Posterior cingulate gyrus (tissue), 11 donors: Measurements from ENCODE around the gene ASTN2.
A peak's percentile ranks its signal among the peaks of the same experiment; 100 is the strongest.

ENCODE experiments used
- DNase-seq, 10 donors: peaks; one replicate each; pipeline versions ENCODE4 v3.0.0 to v3.0.0-alpha.2; 2020 to 2021; ENCODE audit warnings: mixed read lengths in 3 of 10
- intact Hi-C: fragments of 100-400 bp; cut with DNase I; formaldehyde crosslinking; loops from one replicate; pipeline ENCODE4 v1.15.1; 2023

The ASTN2 gene

DNA sequence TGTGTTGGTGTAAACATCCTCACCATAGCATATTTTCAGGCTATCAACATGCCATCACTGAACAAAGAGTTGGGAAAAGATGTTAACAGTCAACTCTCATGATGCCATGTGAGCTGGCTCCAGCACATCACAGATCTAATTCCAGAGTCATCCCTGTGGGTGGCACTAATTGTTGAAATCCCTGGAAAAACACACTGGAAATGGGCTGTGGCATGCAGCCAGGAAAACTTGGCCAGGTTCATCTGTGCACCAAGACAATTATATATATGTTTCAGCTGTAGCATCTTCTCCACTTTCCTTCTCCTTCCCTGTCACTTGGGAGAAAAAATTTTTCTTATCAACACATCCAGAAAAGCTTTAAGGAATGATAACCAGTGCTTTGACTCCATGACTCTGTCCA, 414.0 kb downstream of the ASTN2 start:
- intact Hi-C loops: no loop called here
- DNase-seq: peak in 4 of 10 donors; percentile 30 to 78 (median 54)

GRCh38 chr9:117000196-117000723, 414.6 kb downstream of the ASTN2 start:
- intact Hi-C loops: no loop called here
- DNase-seq: no peak

DNA sequence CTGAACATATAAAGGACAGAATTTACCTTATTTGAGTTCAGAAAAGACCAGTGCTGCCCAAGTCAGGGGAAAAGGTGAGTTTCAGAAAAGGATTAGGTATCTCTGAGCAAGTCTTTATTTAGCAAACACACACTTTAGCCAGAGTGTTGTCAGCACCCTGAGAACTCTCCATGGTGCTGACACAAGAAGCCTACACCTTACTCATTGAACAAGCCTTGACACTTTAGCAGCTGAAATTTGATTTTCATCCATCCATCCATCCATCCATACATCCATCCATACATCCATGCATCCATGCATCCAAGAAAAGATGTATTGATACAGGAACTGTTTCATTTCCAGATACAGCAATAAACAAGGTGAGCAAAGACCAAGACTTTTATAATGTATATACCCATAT, 416.6 kb downstream of the ASTN2 start:
- intact Hi-C loops: no loop called here
- DNase-seq: no peak

DNA sequence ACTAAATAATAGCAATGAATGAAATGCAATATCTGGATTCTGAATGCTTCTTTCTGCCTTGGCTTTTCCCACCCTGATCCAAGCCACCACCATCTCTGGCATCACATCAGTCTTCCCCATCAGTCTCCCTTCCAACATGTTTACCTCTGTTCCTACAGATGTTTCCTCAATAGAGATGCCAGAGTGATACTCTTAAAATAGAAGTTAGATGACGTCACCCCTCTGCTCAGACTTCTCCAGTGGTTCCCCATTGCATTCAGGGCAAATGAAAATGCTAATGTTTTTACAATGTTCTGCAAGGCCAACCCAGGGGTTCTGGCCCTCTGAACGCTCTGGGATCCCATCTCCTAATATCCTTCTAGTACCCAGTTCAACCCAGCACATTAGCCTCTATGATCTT, 422.0 kb downstream of the ASTN2 start:
- no peak for DNase-seq
- intact Hi-C loops: no loop called here

- intact Hi-C loops: no loop called here
- DNase-seq: no peak
These were observed 423.8 kb downstream of the ASTN2 start for GRCh38 chr9:116991051-116991450.

- intact Hi-C loops: no loop called here
- DNase-seq: no peak
These were observed 424.3 kb downstream of the ASTN2 start for GRCh38 chr9:116990592-116990991.

GRCh38 chr9:116987721-116988485, 427.0 kb downstream of the ASTN2 start:
- intact Hi-C loops: no loop called here
- no peak for DNase-seq

GRCh38 chr9:116986015-116986414, 428.8 kb downstream of the ASTN2 start:
- DNase-seq: peak in 1 of 10 donors; percentile 42
- intact Hi-C loops: no loop called here

GRCh38 chr9:116985596-116985995, 429.3 kb downstream of the ASTN2 start:
- intact Hi-C loops: no loop called here

DNA sequence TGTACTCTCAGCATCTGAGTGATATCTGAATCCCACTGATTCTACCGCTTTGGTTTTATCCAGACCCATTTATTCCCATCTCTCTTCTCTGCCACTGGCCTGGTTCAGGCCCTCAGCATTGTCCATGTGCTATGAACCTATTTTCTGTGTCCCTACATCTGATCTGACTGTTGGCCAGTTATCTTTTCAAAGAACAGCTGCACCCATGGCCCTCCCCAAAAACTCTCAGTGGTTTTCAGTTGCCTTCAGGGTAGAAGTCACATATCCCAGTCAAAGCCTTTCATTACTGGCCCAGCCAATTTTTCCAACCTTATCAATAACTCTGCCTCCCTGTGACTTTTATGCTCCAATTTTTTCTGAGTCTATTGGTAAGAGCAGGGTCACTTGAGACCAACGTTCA, 430.7 kb downstream of the ASTN2 start:
- no peak for DNase-seq
- intact Hi-C loops: no loop called here

More at GRCh38 chr9:116985596-116985995, 429.3 kb downstream of the ASTN2 start:
- DNase-seq: peak in 2 of 10 donors; percentile 70 to 82

DNA sequence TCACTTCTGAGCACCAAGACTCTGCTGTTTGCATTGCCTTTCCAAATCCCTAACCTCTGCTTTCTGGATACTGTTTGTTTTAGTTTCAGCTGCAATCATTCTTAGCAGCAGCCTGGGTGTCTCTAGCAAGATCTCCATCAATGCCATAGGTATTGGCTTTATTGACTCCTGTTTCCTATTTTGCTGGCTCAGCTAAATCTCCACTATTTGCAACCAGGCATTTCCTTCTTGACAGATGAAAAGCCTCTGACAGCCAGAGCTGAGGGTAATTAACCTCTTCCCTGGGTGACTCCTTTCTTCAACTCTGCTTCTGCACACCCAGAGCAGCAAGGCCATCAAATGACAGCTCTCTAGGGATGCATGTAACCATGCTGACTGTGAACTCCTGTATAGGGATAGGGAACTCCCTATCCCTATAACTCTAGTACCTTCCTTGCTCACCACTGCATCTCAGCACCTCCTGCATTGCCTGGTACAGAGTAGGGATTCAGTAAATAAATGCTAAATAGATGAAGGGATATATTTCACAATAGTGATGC, 434.2 kb downstream of the ASTN2 start:
- intact Hi-C loops: no loop called here

GRCh38 chr9:116979456-116979855, 435.4 kb downstream of the ASTN2 start:
- DNase-seq: no peak
- intact Hi-C loops: no loop called here

More for the DNA sequence above, 434.2 kb downstream of the ASTN2 start:
- no peak for DNase-seq

DNA sequence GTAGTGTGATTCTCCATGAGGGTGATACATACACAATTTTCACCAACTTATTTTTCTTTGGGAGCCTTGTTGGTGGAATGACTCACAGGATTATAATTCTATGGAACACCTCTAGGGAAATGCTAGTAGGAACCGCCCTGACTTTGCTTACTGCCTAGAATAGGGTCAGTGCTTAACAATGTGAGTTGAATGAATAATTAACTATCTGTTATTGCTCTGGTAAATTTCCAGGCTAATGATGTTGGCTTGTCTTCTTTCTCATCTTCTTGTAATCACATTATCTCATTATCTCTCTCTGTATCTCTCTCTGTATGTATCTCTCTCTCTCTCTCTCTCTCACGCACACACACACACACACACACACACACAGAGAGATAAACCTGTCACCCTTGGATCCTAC, 436.7 kb downstream of the ASTN2 start:
- intact Hi-C loops: no loop called here
- no peak for DNase-seq

- intact Hi-C loops: no loop called here
- no peak for DNase-seq
These were observed 439.7 kb downstream of the ASTN2 start for GRCh38 chr9:116975126-116975525.

GRCh38 chr9:116966199-116966598, 448.7 kb downstream of the ASTN2 start:
- DNase-seq: no peak
- intact Hi-C loops: no loop called here

GRCh38 chr9:116964258-116964657, 450.6 kb downstream of the ASTN2 start:
- intact Hi-C loops: no loop called here

DNA sequence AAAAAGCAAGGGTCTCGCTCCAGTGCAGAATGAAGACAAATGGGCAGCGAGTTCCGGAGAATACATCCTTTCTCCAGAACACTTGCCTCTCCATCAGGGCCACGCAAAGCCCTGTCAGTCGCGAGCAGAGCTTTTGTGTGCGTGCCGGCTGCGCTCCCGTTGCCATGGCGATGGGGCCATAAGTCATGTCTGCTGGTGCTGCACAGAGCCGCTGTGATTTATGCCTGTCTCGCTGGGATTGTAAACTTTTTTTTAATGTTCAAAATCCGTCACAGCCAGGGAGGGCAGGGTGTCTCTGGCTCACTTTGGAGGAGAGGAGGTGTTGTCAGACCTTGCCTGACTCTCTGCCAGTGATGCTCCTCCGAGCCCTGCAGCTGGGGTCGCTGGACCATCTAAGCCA, 455.0 kb downstream of the ASTN2 start:
- intact Hi-C loops: no loop called here
- DNase-seq: peak in 9 of 10 donors; percentile 13 to 91 (median 45)

More at GRCh38 chr9:116964258-116964657, 450.6 kb downstream of the ASTN2 start:
- DNase-seq: no peak

GRCh38 chr9:116958881-116959280, 456.0 kb downstream of the ASTN2 start:
- no peak for DNase-seq
- intact Hi-C loops: no loop called here

GRCh38 chr9:116954731-116955130, 460.1 kb downstream of the ASTN2 start:
- no peak for DNase-seq
- intact Hi-C loops: no loop called here

GRCh38 chr9:116953271-116953670, 461.6 kb downstream of the ASTN2 start:
- intact Hi-C loops: no loop called here
- no peak for DNase-seq

DNA sequence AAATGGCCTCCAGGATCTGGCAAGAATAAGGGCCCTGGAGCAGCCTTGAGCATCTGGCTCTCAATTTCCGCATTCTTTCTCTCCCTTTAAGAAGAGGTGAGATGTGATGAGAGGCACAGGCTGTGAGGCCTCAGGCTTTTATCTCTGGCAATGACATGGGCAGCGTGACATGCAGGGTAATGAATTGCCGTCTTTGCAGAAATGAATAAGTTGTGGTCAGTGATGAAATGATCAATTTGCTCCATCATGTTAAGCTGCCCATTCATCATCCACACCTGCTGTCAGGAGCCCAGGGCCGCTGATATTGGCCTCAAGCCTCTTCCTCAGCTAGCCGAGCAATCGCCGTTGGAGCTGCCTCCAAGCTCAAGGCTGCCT, 462.4 kb downstream of the ASTN2 start:
- no peak for DNase-seq
- intact Hi-C loops: no loop called here
